ENCODE data around the gene TMC7. TPM values are rescaled to one million over a fixed set of nuclear protein-coding genes. Genes with fewer than 3 reads are reported as not detected.

The TMC7 gene
- total and polyA plus RNA-seq, 2 of the 8 experiments (the other 6 are each of a cell fraction or from before 2014, with no cell fraction given), result 2.3 to 2.6 TPM

GRCh38 chr16:18945233-18945632 is 38.5 kb upstream of the TMC7 start (continued):
- TF ChIP-seq FOSL1 (IDR thresholded peaks at IDR 0.05; ENCODE audit: insufficient read depth, low read depth, low read length), result no peak
- TF ChIP-seq CHD2 (IDR thresholded peaks at IDR 0.05; ENCODE audit: low read length), result no peak
- TF ChIP-seq TBP (IDR thresholded peaks at IDR 0.05; ENCODE audit: low read depth, low read length), result no peak
- TF ChIP-seq RAD21 (IDR thresholded peaks at IDR 0.05 in 1 of 2, conservative IDR thresholded peaks at IDR 0.05 in 1 of 2; ENCODE audit: low read depth in 2 of 2, low read length in 2 of 2), result no peak
- no peak for TF ChIP-seq MAX (IDR thresholded peaks at IDR 0.05)
- no peak for TF ChIP-seq EGR1 (IDR thresholded peaks at IDR 0.05; ENCODE audit: borderline replicate concordance, low read depth, low read length)

All from H1 (cell line).